ENCODE results near the gene NCAPH2. TPM values are rescaled to one million over a fixed set of nuclear protein-coding genes. Genes with fewer than 3 reads are reported as not detected.

NCAPH2 gene
- total and polyA plus RNA-seq, 2 of the 8 experiments (the other 6 are each of a cell fraction or from before 2014, with no cell fraction given) = 62.2 to 81.6 TPM

- TF ChIP-seq RXRA (IDR thresholded peaks at IDR 0.05; ENCODE audit: insufficient read depth, low read depth, low read length) = no peak
Measured at GRCh38 chr22:50506611-50507420, 1.2 kb upstream of the NCAPH2 start (continued).

All from H1 (cell line).